Measurements from ENCODE around the gene SPP2.
A peak's percentile ranks its signal among the peaks of the same experiment; 100 is the strongest.

The SPP2 gene

DNA sequence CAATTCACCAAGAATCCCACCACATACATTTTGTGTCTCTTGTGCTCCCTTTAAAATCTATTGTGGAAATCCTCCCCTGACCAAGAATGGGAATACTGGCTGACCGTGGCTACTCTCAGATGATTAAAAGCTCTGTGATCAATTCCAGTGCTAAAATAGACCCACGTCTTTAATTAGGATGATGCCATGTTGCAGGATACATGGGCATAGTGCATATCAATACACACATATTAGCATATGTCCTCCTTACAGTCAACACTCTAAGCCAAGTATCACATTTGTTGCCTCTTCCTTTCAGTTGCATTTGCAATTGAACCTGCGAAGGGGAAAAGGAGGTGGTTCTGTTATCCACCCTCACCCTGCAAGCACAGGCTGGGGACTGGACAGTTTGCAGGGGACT is 41.8 kb downstream of the SPP2 start:
- no peak for DNase-seq (ENCODE audit: low spot score)

DNA sequence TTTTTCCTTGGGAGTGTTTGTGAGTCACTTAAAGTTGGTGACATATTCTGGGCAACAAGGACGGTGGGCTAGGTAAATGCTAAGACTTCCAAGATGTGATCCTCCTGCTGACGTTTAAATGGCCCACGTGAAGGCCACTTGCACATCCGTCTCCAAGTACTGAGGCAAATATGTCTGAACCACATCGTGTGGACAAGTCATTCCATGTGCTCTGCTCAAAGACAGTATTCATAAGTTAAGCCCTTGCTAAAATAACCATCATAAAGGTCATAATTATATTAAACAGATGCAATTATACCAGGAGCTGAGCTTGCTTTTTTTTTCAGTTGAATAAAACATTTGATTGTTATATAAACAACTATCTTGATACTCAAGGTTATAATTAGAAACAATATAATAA is 44.8 kb downstream of the SPP2 start:
- DNase-seq (ENCODE audit: low spot score) = no peak

DNA sequence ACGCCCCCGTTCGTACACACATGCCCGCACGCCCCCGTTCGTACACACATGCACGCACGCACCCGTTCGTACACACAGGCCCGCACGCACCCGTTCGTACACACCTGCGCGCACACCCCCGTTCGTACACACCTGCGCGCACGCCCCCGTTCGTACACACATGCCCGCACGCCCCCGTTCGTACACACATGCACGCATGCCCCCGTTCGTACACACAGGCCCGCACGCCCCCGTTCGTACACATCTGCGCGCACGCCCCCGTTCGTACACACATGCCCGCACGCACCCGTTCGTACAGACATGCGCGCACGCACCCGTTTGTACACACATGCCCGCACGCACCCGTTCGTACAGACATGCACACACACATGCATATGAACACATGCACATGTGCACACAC is 45.7 kb downstream of the SPP2 start:
- DNase-seq (ENCODE audit: low spot score) = no peak

DNA sequence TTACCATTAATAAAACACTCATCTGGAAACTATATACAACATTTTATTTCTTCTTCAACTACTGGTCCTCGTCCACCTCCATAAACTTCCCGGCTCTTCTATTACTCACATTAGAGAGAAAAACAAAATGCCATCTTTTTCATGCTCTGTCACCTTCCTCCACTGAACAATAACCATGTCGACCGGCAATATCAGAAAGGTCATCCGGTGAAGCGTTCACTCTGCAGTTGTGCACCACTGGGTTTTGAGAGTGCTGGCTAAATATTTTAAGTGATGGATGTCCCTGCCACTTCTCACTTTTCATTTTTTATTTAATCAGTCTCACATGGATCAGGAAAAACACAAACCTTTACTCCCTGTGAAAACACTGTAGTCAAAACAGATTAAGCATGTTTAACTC is 48.2 kb downstream of the SPP2 start:
- no peak for DNase-seq (ENCODE audit: low spot score)

DNA sequence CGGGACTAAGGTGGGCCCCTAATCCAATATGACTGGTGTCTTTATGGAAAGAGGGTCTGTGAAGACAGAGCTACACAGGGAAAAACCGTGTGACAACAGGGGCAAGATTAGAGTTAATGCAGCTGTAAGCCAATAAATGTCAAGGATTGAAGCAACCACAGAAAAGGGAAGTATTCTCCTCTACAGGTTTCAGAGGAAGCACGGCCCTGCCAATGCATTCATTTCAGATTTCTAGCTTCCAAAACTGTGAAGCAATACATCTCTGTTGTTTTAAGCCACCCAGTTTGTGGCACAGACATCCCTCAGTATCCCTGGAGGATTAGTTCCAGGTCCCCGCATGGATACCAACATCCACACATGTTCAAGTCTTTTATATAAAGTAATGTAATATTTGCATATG is 48.8 kb downstream of the SPP2 start:
- no peak for DNase-seq (ENCODE audit: low spot score)

DNA sequence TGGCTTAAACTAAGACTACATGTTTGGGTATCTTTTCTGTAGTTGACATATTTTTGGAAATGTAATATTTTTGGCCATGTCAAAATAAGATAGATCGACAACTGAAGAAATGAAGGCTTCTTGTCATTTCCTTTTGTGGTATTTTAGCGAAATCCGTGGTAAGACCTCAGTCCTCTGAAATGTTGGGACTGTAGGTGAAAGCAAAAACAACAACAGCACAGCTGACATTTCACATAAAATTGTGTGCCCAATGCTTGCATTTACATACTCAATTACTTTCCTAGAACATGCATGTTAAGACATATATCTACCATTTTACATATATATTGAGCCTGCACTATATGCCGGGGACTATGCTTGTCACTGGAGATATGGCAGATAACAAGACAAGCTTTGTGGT is 50.2 kb downstream of the SPP2 start:
- DNase-seq (ENCODE audit: low spot score) = peak; percentile 43

DNA sequence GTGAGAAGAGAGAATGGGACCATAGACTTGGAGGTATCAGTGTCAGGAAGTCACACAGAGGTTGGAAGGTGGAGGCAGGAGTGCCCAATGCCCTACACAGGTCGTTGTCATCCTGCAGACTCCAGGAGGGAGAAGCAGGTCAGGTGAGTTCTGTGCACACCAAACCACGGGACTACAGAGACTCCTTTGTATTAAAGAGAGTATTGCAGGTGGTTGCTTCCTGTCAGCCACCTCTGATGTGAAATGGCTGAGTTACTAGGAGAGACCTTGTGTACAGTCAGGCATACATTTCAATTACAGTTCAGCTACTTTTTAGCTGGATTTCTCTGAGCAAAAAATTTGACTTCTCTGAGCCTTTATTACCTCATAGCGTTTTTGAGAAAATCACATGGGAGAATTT is 51.6 kb downstream of the SPP2 start:
- DNase-seq (ENCODE audit: low spot score) = peak; percentile 26

DNA sequence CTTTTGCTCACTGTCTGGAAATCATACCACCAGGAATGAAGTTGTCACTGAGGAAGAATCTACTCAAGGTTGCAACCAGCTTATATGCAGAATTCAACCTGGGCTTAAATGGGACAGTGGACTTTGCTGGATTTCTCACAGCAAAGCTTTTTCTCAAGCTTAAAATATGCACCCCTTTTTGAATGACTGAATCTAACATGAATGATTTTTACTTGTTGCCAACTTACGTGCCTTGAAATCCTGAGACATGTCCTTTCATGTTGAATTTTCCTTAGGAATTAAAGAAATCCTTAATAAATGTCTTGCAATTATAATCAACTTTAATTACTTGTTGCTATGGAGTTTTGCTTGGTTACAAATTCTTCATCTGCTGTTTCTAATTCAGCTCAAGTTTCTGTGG is 57.4 kb downstream of the SPP2 start:
- DNase-seq (ENCODE audit: low spot score) = no peak

DNA sequence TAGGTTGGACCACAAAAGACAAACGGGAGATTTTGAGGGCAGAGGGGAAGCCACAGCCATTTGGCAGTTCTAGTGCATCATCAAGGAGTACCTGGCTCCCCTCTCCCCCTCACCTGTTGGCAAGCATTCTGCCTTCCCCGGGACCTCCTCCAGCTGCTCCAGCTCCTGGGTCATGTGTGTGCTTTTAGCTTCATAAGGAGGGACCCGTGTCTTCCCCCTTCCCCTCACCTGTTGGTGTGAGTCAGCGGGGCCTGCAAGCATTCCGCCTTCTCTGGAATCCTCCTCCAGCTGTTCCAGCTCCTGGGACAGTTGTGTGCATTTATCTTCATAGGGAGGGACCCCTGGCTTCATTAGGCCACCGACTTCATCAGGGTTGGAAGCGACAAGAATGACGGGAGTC is 58.8 kb downstream of the SPP2 start:
- DNase-seq (ENCODE audit: low spot score) = no peak

DNA sequence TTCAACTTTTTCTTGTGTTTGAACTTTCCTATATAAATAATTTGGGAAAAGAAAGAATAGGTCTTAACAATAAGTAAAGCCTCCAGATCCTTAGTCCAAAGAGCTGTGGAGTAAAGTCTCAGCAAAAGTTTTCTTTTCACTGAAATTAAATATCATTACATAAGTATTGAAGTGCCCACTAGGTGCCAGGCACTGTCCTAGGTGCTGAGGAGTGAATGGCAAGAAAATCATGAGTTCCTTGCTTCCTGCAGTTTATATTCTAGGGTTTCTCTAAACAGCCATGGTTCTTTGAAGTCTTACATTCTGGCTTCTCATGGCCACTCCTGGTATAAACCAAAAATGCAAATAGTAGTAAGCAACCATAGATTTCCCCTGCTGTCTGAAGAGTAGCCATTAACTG is 59.7 kb downstream of the SPP2 start:
- no peak for DNase-seq (ENCODE audit: low spot score)

DNA sequence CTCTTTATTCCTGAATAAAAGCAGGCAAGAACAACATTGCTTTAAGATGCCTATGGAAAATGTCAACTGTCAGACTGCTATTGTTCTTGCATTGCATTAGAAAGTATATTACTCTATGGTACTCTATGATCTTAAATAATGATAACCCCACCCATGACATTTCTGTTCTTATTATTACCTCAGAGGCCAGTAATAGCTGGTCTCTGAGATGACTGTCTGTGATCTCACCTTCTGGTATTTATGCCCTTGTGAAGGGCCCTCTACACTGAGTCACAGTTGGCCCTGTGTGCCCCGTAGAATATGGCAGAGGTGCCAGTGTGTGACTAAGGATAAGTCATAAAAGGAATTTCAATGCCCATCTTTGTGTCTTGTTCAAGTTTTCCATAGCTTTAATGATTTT is 61.0 kb downstream of the SPP2 start:
- no peak for DNase-seq (ENCODE audit: low spot score)

DNA sequence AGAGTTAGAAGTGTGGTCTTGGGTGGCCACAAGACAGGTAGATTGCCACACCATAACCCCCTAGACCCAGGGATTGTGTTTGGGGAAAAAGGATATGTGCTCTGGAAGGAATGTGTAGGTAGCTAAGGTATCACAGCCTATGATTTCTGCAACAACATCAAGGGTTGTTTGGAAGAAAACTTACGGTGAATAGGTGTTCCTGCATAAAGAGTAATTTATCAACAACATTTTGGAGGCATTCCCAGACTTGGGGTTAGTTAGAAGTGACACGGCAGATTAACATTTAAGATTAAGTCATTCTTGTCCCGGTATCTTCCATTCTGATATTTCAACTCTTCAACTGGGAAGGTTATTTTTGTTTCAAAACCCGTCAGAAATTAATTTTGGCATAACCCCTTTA is 65.5 kb downstream of the SPP2 start:
- DNase-seq (ENCODE audit: low spot score) = no peak

DNA sequence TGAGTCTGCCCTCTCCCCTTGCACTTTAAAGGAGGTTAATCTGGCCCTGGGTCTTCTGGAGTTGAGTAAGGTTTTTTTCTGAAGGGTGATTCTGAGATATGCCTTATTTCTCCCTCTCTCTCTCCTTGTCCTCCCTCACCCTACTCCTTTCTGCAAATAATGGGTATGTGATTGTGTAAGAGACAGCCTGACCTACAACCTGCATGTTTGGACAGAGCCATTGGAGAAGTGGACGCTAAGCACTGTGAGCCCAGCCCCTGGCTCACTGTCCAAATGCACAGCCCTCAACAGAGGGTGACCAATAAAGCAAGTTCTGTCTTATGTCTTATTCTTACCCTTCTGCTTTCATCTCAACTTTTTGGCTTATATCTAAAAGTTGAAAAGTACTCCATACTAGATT is 71.5 kb downstream of the SPP2 start:
- DNase-seq (ENCODE audit: low spot score) = no peak

DNA sequence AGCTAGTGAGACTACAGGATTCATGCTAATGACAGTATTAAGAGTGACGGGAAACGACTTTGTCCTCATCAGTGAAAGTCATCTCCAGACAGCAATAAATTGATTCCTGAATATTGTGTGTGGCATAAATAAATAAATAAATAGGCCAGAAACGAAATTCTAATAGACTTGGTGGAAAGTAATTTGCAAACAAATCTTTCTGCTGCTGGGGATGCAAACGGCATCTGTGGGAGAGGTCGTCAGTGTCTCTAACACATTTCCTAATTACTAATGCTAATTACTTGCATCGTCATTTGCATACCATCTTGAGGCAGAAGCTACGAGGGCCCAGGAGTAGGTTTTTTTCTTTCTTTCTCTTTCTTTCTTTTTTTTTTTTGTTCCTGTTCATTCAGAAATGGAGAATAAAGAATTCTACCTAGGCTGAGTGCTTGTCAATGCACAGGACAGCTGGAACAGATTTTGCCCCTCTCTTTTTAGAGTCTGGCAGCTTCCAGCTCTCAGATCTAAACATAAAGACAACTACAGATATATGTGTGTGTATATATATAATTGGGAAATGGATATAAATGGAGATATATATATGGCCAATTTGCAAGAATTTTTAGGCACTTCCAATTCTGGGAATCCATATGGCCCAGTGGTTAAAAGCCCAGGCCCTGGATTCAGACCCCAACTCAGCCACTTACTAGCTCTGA is 75.1 kb downstream of the SPP2 start:
- no peak for DNase-seq (ENCODE audit: low spot score)

DNA sequence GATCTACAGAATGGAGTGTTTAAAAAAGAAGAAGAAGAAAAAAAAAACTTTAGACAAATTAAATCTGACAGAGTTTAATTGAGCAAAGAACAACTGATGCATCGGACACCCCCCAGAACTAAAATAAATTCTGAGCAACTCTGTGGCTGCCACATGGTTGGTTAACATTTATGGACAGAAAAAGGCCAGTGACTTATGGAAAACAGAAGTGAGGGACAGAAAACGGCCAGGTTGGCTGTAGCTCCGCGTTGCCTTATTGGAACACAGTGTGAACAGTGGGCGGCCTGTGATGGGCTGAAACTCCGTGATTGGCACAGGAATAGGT is 75.6 kb downstream of the SPP2 start:
- DNase-seq (ENCODE audit: low spot score) = no peak
